HL-60 (cell line): ENCODE results near the gene SPATA16.

Experiments used
- DNase-seq, 2 experiments: peaks; one replicate each; pipeline ENCODE4 v3.0.0-alpha.2; 2010 to 2020; ENCODE audit warnings: low read depth in 1 of 2, low spot score in 1 of 2
- H3K27ac ChIP-seq: fragments of 250-450 bp; sonication (Bioruptor Pico); replicated peaks from 2 replicates; pipeline ENCODE4 v1.5.1; 2020; ENCODE audit warnings: mild to moderate bottlenecking, moderate library complexity
- H3K27me3 ChIP-seq: fragments of 250-450 bp; sonication (Bioruptor Pico); 2 replicates; pipeline ENCODE4 v1.5.1; 2021; ENCODE audit warnings: mild to moderate bottlenecking, moderate library complexity; ENCODE audit not compliant: insufficient read depth, poor library complexity, severe bottlenecking
- H3K4me3 ChIP-seq: replicated peaks from 2 replicates; pipeline ENCODE4 v1.5.1; 2011; ENCODE audit warnings: mild to moderate bottlenecking, control low read depth, low read length; ENCODE audit not compliant: insufficient read depth
- CTCF ChIP-seq: IDR thresholded peaks from one replicate; pipeline ENCODE4 v1.5.1; 2011; ENCODE audit warnings: low read length, control low read depth, inconsistent platforms; ENCODE audit not compliant: insufficient read depth
- GABPA ChIP-seq: IDR thresholded peaks from 2 replicates; pipeline ENCODE4 v1.6.1; 2012; ENCODE audit warnings: low read depth
- POLR2AphosphoS5 ChIP-seq: IDR thresholded peaks from 2 replicates; pipeline ENCODE4 v1.6.1; 2012; ENCODE audit warnings: low read depth
- REST ChIP-seq: IDR thresholded peaks from 2 replicates; pipeline ENCODE4 v1.6.1; 2012; ENCODE audit warnings: low read depth; ENCODE audit not compliant: insufficient replicate concordance
- SPI1 ChIP-seq: IDR thresholded peaks from 2 replicates; pipeline ENCODE4 v1.6.1; 2012; ENCODE audit warnings: low read depth, mild to moderate bottlenecking, borderline replicate concordance

SPATA16 gene

DNA sequence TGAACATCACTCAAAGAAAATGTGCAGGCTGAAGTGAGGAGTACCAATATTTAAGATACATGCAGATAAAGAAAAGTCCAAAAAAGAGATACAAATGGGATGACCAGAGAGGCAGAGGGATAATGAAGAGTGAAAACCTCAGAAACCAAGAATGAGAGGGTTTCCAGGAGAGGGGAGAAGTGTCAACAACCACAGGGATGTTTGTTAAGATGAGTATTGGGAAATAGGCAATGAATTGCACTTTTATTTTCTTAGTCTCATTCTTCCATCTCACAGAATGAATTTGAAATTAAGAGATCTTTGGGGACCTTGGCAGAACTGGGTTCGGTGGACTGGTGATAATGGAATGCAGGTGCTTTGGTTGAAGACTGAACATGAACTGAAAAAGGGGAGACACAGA is 288.0 kb downstream of the SPATA16 start:
- no peak for DNase-seq
- TF ChIP-seq REST = no peak
- no peak for TF ChIP-seq CTCF
- no peak for TF ChIP-seq POLR2AphosphoS5
- no peak for TF ChIP-seq GABPA
- TF ChIP-seq SPI1 = no peak
- H3K27me3 ChIP-seq = no peaks in the 10 kb centered on the region
- H3K4me3 ChIP-seq = no peak overlapping the region
- no peak overlapping the region for H3K27ac ChIP-seq

GRCh38 chr3:172848910-172849309 is 292.1 kb downstream of the SPATA16 start:
- TF ChIP-seq REST = no peak
- TF ChIP-seq SPI1 = no peak
- TF ChIP-seq CTCF = no peak
- no peak for TF ChIP-seq POLR2AphosphoS5
- TF ChIP-seq GABPA = no peak
- H3K4me3 ChIP-seq = no peak overlapping the region
- no peaks in the 10 kb centered on the region for H3K27me3 ChIP-seq
- H3K27ac ChIP-seq = no peak overlapping the region
- no peak for DNase-seq

DNA sequence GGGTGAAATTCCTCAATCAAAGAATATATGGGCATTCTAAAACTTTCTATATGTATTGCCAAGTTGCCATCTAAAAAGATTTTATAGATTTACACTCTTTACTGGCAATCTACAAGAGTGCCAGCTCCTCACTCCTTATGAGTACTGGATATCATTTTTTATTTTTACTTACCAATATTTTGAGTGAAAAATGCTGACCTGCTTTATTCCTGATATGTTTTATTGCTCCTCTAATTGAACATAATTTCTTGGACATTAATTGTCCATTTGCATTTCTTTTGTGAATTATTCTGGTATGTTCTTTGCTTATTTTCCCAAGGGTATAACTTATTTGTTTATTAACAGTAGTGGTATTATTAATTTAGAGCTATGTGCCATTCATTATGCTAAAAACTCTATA is 293.7 kb downstream of the SPATA16 start:
- Histone ChIP-seq H3K27ac (no peak overlapping the region), H3K4me3 (no peak overlapping the region), H3K27me3 (no peaks in the 10 kb centered on the region)
- DNase-seq = no peak
- no peak for TF ChIP-seq GABPA
- TF ChIP-seq REST = no peak
- no peak for TF ChIP-seq POLR2AphosphoS5
- no peak for TF ChIP-seq CTCF
- no peak for TF ChIP-seq SPI1
